ENCODE results near the gene CYB5R4. TPM values are rescaled to one million over a fixed set of nuclear protein-coding genes. Genes with fewer than 3 reads are reported as not detected.

The CYB5R4 gene
- polyA plus RNA-seq, 1 donor from 2014 or later: 18.0 TPM

Other genes starting within 250 kb of the CYB5R4 start
- gene SNAP91, start 150.6 kb upstream of the CYB5R4 start, polyA plus RNA-seq: 88.6 and 94.1 TPM in 2 replicates
- 3.5 and 5.0 TPM in 2 replicates for gene RIPPLY2, start 6.3 kb upstream of the CYB5R4 start, polyA plus RNA-seq
- gene MRAP2, start 174.1 kb downstream of the CYB5R4 start, polyA plus RNA-seq: 1.0 and 1.4 TPM in 2 replicates